ENCODE data around the gene FRAS1.

Gene FRAS1

GRCh38 chr4:78136109-78137081 lies 79.3 kb downstream of the FRAS1 start:
- Histone ChIP-seq H3K4me1 (ENCODE audit: control insufficient read depth in 2 of 2, insufficient read depth in 2 of 2, low read length in 2 of 2) (peaks cover 0 to 3% of the 10 kb centered on the region in 2 donors), H3K9me3 (ENCODE audit: control insufficient read depth in 2 of 2, low read length in 2 of 2) (no peaks in the 10 kb centered on the region), H3K27me3 (ENCODE audit: control insufficient read depth in 2 of 2, insufficient read depth in 2 of 2, low read length in 2 of 2) (no peaks in the 10 kb centered on the region), H3K4me3 (ENCODE audit: low read length in 2 of 2) (no peak overlapping the region), H3K27ac (ENCODE audit: low read depth in 2 of 2, low read length in 2 of 2) (no peak overlapping the region), H3K9ac (ENCODE audit: low read depth in 1 of 2, low read length in 2 of 2) (no peak overlapping the region), H3K36me3 (ENCODE audit: control insufficient read depth in 2 of 2, insufficient read depth in 2 of 2, low read length in 2 of 2) (no peaks in the 10 kb centered on the region)

GRCh38 chr4:78137532-78137931 lies 80.4 kb downstream of the FRAS1 start:
- Histone ChIP-seq H3K4me3 (ENCODE audit: low read length in 2 of 2) (no peak overlapping the region), H3K9me3 (ENCODE audit: control insufficient read depth in 2 of 2, low read length in 2 of 2) (no peaks in the 10 kb centered on the region), H3K27me3 (ENCODE audit: control insufficient read depth in 2 of 2, insufficient read depth in 2 of 2, low read length in 2 of 2) (no peaks in the 10 kb centered on the region), H3K36me3 (ENCODE audit: control insufficient read depth in 2 of 2, insufficient read depth in 2 of 2, low read length in 2 of 2) (no peaks in the 10 kb centered on the region), H3K4me1 (ENCODE audit: control insufficient read depth in 2 of 2, insufficient read depth in 2 of 2, low read length in 2 of 2) (peaks cover 0 to 3% of the 10 kb centered on the region in 2 donors), H3K27ac (ENCODE audit: low read depth in 2 of 2, low read length in 2 of 2) (no peak overlapping the region), H3K9ac (ENCODE audit: low read depth in 1 of 2, low read length in 2 of 2) (no peak overlapping the region)

- no peaks in the 10 kb centered on the region for H3K27me3 ChIP-seq (ENCODE audit: control insufficient read depth in 2 of 2, insufficient read depth in 2 of 2, low read length in 2 of 2)
- H3K9me3 ChIP-seq (ENCODE audit: control insufficient read depth in 2 of 2, low read length in 2 of 2), result no peaks in the 10 kb centered on the region
- peaks cover 0 to 3% of the 10 kb centered on the region in 2 donors for H3K4me1 ChIP-seq (ENCODE audit: control insufficient read depth in 2 of 2, insufficient read depth in 2 of 2, low read length in 2 of 2)
- H3K27ac ChIP-seq (ENCODE audit: low read depth in 2 of 2, low read length in 2 of 2), result no peak overlapping the region
- H3K36me3 ChIP-seq (ENCODE audit: control insufficient read depth in 2 of 2, insufficient read depth in 2 of 2, low read length in 2 of 2), result no peaks in the 10 kb centered on the region
- no peak overlapping the region for H3K9ac ChIP-seq (ENCODE audit: low read depth in 1 of 2, low read length in 2 of 2)
- no peak overlapping the region for H3K4me3 ChIP-seq (ENCODE audit: low read length in 2 of 2)
Observed at GRCh38 chr4:78138252-78138651, 81.1 kb downstream of the FRAS1 start.

GRCh38 chr4:78143634-78144033 lies 86.5 kb downstream of the FRAS1 start:
- no peaks in the 10 kb centered on the region for H3K4me1 ChIP-seq (ENCODE audit: control insufficient read depth in 2 of 2, insufficient read depth in 2 of 2, low read length in 2 of 2)
- no peaks in the 10 kb centered on the region for H3K9me3 ChIP-seq (ENCODE audit: control insufficient read depth in 2 of 2, low read length in 2 of 2)
- no peak overlapping the region for H3K27ac ChIP-seq (ENCODE audit: low read depth in 2 of 2, low read length in 2 of 2)
- H3K9ac ChIP-seq (ENCODE audit: low read depth in 1 of 2, low read length in 2 of 2), result no peak overlapping the region
- no peak overlapping the region for H3K4me3 ChIP-seq (ENCODE audit: low read length in 2 of 2)
- H3K36me3 ChIP-seq (ENCODE audit: control insufficient read depth in 2 of 2, insufficient read depth in 2 of 2, low read length in 2 of 2), result no peaks in the 10 kb centered on the region
- H3K27me3 ChIP-seq (ENCODE audit: control insufficient read depth in 2 of 2, insufficient read depth in 2 of 2, low read length in 2 of 2), result no peaks in the 10 kb centered on the region

- H3K9me3 ChIP-seq (ENCODE audit: control insufficient read depth in 2 of 2, low read length in 2 of 2), result no peaks in the 10 kb centered on the region
- no peak overlapping the region for H3K9ac ChIP-seq (ENCODE audit: low read depth in 1 of 2, low read length in 2 of 2)
- H3K36me3 ChIP-seq (ENCODE audit: control insufficient read depth in 2 of 2, insufficient read depth in 2 of 2, low read length in 2 of 2), result no peaks in the 10 kb centered on the region
- no peaks in the 10 kb centered on the region for H3K27me3 ChIP-seq (ENCODE audit: control insufficient read depth in 2 of 2, insufficient read depth in 2 of 2, low read length in 2 of 2)
- no peak overlapping the region for H3K27ac ChIP-seq (ENCODE audit: low read depth in 2 of 2, low read length in 2 of 2)
- no peaks in the 10 kb centered on the region for H3K4me1 ChIP-seq (ENCODE audit: control insufficient read depth in 2 of 2, insufficient read depth in 2 of 2, low read length in 2 of 2)
- no peak overlapping the region for H3K4me3 ChIP-seq (ENCODE audit: low read length in 2 of 2)
Observed at GRCh38 chr4:78145008-78145407, 87.9 kb downstream of the FRAS1 start.

GRCh38 chr4:78145622-78146021 lies 88.5 kb downstream of the FRAS1 start:
- Histone ChIP-seq H3K4me3 (ENCODE audit: low read length in 2 of 2) (no peak overlapping the region), H3K27me3 (ENCODE audit: control insufficient read depth in 2 of 2, insufficient read depth in 2 of 2, low read length in 2 of 2) (no peaks in the 10 kb centered on the region), H3K36me3 (ENCODE audit: control insufficient read depth in 2 of 2, insufficient read depth in 2 of 2, low read length in 2 of 2) (no peaks in the 10 kb centered on the region), H3K27ac (ENCODE audit: low read depth in 2 of 2, low read length in 2 of 2) (no peak overlapping the region), H3K4me1 (ENCODE audit: control insufficient read depth in 2 of 2, insufficient read depth in 2 of 2, low read length in 2 of 2) (no peaks in the 10 kb centered on the region), H3K9ac (ENCODE audit: low read depth in 1 of 2, low read length in 2 of 2) (no peak overlapping the region), H3K9me3 (ENCODE audit: control insufficient read depth in 2 of 2, low read length in 2 of 2) (no peaks in the 10 kb centered on the region)

GRCh38 chr4:78149751-78150542 lies 92.8 kb downstream of the FRAS1 start:
- H3K4me1 ChIP-seq (ENCODE audit: control insufficient read depth in 2 of 2, insufficient read depth in 2 of 2, low read length in 2 of 2), result peaks cover 4 to 5% of the 10 kb centered on the region in 2 donors
- H3K9me3 ChIP-seq (ENCODE audit: control insufficient read depth in 2 of 2, low read length in 2 of 2), result no peaks in the 10 kb centered on the region
- H3K36me3 ChIP-seq (ENCODE audit: control insufficient read depth in 2 of 2, insufficient read depth in 2 of 2, low read length in 2 of 2), result no peaks in the 10 kb centered on the region
- H3K27ac ChIP-seq (ENCODE audit: low read depth in 2 of 2, low read length in 2 of 2), result no peak overlapping the region
- H3K27me3 ChIP-seq (ENCODE audit: control insufficient read depth in 2 of 2, insufficient read depth in 2 of 2, low read length in 2 of 2), result no peaks in the 10 kb centered on the region
- H3K4me3 ChIP-seq (ENCODE audit: low read length in 2 of 2), result no peak overlapping the region
- no peak overlapping the region for H3K9ac ChIP-seq (ENCODE audit: low read depth in 1 of 2, low read length in 2 of 2)

GRCh38 chr4:78150543-78150864 lies 93.4 kb downstream of the FRAS1 start:
- no peaks in the 10 kb centered on the region for H3K27me3 ChIP-seq (ENCODE audit: control insufficient read depth in 2 of 2, insufficient read depth in 2 of 2, low read length in 2 of 2)
- peaks cover 4 to 5% of the 10 kb centered on the region in 2 donors for H3K4me1 ChIP-seq (ENCODE audit: control insufficient read depth in 2 of 2, insufficient read depth in 2 of 2, low read length in 2 of 2)
- no peaks in the 10 kb centered on the region for H3K36me3 ChIP-seq (ENCODE audit: control insufficient read depth in 2 of 2, insufficient read depth in 2 of 2, low read length in 2 of 2)
- H3K9me3 ChIP-seq (ENCODE audit: control insufficient read depth in 2 of 2, low read length in 2 of 2), result no peaks in the 10 kb centered on the region
- H3K27ac ChIP-seq (ENCODE audit: low read depth in 2 of 2, low read length in 2 of 2), result no peak overlapping the region
- H3K9ac ChIP-seq (ENCODE audit: low read depth in 1 of 2, low read length in 2 of 2), result no peak overlapping the region
- no peak overlapping the region for H3K4me3 ChIP-seq (ENCODE audit: low read length in 2 of 2)

GRCh38 chr4:78152795-78153194 lies 95.7 kb downstream of the FRAS1 start:
- no peak overlapping the region for H3K27ac ChIP-seq (ENCODE audit: low read depth in 2 of 2, low read length in 2 of 2)

GRCh38 chr4:78154972-78155590 lies 98.0 kb downstream of the FRAS1 start:
- Histone ChIP-seq H3K27me3 (ENCODE audit: control insufficient read depth in 2 of 2, insufficient read depth in 2 of 2, low read length in 2 of 2) (no peaks in the 10 kb centered on the region), H3K9me3 (ENCODE audit: control insufficient read depth in 2 of 2, low read length in 2 of 2) (no peaks in the 10 kb centered on the region), H3K36me3 (ENCODE audit: control insufficient read depth in 2 of 2, insufficient read depth in 2 of 2, low read length in 2 of 2) (no peaks in the 10 kb centered on the region), H3K4me3 (ENCODE audit: low read length in 2 of 2) (no peak overlapping the region), H3K4me1 (ENCODE audit: control insufficient read depth in 2 of 2, insufficient read depth in 2 of 2, low read length in 2 of 2) (peaks cover 4 to 5% of the 10 kb centered on the region in 2 donors), H3K27ac (ENCODE audit: low read depth in 2 of 2, low read length in 2 of 2) (no peak overlapping the region), H3K9ac (ENCODE audit: low read depth in 1 of 2, low read length in 2 of 2) (no peak overlapping the region)

More at GRCh38 chr4:78152795-78153194, 95.7 kb downstream of the FRAS1 start:
- H3K9ac ChIP-seq (ENCODE audit: low read depth in 1 of 2, low read length in 2 of 2), result no peak overlapping the region
- H3K36me3 ChIP-seq (ENCODE audit: control insufficient read depth in 2 of 2, insufficient read depth in 2 of 2, low read length in 2 of 2), result no peaks in the 10 kb centered on the region
- H3K4me1 ChIP-seq (ENCODE audit: control insufficient read depth in 2 of 2, insufficient read depth in 2 of 2, low read length in 2 of 2), result peaks cover 4 to 5% of the 10 kb centered on the region in 2 donors
- no peaks in the 10 kb centered on the region for H3K27me3 ChIP-seq (ENCODE audit: control insufficient read depth in 2 of 2, insufficient read depth in 2 of 2, low read length in 2 of 2)
- H3K9me3 ChIP-seq (ENCODE audit: control insufficient read depth in 2 of 2, low read length in 2 of 2), result no peaks in the 10 kb centered on the region
- H3K4me3 ChIP-seq (ENCODE audit: low read length in 2 of 2), result no peak overlapping the region
